ENCODE results near the gene TMEM131L. TPM values are rescaled to one million over a fixed set of nuclear protein-coding genes. Genes with fewer than 3 reads are reported as not detected.
A peak's percentile ranks its signal among the peaks of the same experiment; 100 is the strongest.
"Not testable (repeated sequence)": the region's sequence is repeated elsewhere in the genome, so short reads cannot be mapped to it uniquely, and the experiment has no call there.

Gene TMEM131L
- total and polyA plus RNA-seq, 12 donors: 2.7 to 33.6 (median 18.5) TPM

DNA sequence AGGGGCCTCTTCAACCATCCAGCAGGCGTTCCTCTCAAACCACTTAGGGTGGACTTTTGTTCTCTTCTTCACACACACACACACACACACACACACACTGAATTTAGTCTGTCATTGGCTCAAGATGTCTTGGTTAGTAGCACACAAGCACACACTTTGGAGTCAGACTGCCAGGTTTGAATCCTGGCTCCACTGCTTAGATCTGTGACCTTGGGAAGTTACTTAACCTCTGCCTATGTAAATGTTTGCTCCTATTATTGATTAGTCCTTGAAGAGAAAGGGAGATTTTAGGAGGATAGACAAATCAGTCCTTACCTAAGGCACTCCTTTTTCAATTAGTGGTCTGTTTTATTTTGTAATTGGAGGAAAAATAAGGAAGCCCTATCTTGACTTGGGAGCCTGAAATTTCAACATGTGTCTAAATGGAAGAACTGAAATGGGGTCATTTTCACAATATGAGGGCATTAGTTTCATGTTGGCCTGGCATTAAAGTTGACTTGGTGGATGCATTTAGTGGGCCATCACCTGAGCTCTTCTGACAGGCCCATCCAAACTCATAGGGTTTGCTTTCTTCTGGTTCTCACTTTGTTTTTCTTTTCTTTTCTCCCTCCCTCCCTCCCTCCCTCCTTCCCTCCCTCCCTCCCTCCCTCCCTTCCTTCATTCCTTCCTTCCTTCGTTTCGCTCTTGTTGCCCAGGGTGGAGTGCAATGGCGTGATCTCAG is 13.3 kb upstream of the TMEM131L start:
- no peaks in the 10 kb centered on the region for H3K36me3 ChIP-seq
- TF ChIP-seq CTCF (IDR thresholded peaks at IDR 0.05): no peak
- H3K27me3 ChIP-seq: no peaks in the 10 kb centered on the region
- 89 to 97% methylated on average over 4 of the region's 4 CpGs for WGBS, 2 donors
- intact Hi-C loops (cut with DNase I): no loop called here
- H3K4me1 ChIP-seq: peaks cover 0 to 33% (median 13%) of the 10 kb centered on the region in 9 donors
- DNase-seq (no peak), ATAC-seq (peak in 2 of 8 donors; percentile 4 to 17)
- H3K4me3 ChIP-seq: no peak overlapping the region
- H3K9me3 ChIP-seq: no peaks in the 10 kb centered on the region
- no peak overlapping the region for H3K27ac ChIP-seq

- intact Hi-C loops (cut with DNase I): no loop called here
- H3K4me3 ChIP-seq: no peak overlapping the region
- H3K27ac ChIP-seq: no peak overlapping the region
- DNase-seq (no peak), ATAC-seq (no peak)
- no peaks in the 10 kb centered on the region for H3K36me3 ChIP-seq
- H3K4me1 ChIP-seq: peaks cover 0 to 31% (median 7%) of the 10 kb centered on the region in 9 donors
- H3K27me3 ChIP-seq: no peaks in the 10 kb centered on the region
- TF ChIP-seq CTCF (IDR thresholded peaks at IDR 0.05): no peak
- no peaks in the 10 kb centered on the region for H3K9me3 ChIP-seq
- 94 to 98% methylated on average over 8 of the region's 8 CpGs for WGBS, 2 donors
These were observed 12.8 kb upstream of the TMEM131L start for GRCh38 chr4:153453402-153453801.

DNA sequence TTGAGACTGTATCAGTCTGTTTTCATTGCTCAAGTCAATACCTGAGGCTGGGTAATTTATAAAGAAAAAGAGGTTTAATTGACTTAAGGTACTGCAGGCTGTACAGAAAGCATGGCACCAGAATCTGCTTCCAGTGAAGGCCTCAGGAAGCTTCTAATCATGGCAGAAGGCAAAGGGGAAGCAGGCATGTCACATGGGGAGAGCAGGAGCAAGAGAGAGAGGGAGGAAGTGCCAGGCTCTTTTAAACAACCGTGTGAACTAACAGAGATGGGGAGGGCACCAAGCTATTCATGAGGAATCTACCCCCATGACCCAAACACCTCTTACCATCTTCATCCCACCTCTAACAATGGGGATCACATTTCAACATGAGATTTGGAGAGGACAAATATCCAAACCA is 7.2 kb upstream of the TMEM131L start:
- no peak overlapping the region for H3K27ac ChIP-seq
- no peak for ATAC-seq

GRCh38 chr4:153461549-153461948 is 4.6 kb upstream of the TMEM131L start:
- not testable (repeated sequence) for ATAC-seq, DNase-seq, H3K9me3 ChIP-seq, H3K27me3 ChIP-seq, H3K27ac ChIP-seq, H3K36me3 ChIP-seq, H3K4me3 ChIP-seq
- intact Hi-C loops (cut with DNase I): loop anchor here in 7 of 10 donors (10.0 kb wide), 3 partner anchors 103 to 117 kb away; partner anchors contain the start of gene MND1 (in 5 of the 7)
- peaks cover 0 to 21% (median 18%) of the 10 kb centered on the region in 9 donors for H3K4me1 ChIP-seq
- WGBS, 2 donors: 94 to 98% methylated on average over 4 of the region's 4 CpGs

More for the DNA sequence above, 7.2 kb upstream of the TMEM131L start:
- DNase-seq: no peak
- no peak overlapping the region for H3K4me3 ChIP-seq
- H3K9me3 ChIP-seq: peaks cover 0 to 3% (median 0%) of the 10 kb centered on the region in 11 donors
- H3K4me1 ChIP-seq: peaks cover 0 to 6% (median 0%) of the 10 kb centered on the region in 9 donors
- WGBS, 2 donors: 27 to 53% methylated on average over 1 of the region's 1 CpG
- no peak for TF ChIP-seq CTCF (IDR thresholded peaks at IDR 0.05)
- H3K36me3 ChIP-seq: no peaks in the 10 kb centered on the region
- no peaks in the 10 kb centered on the region for H3K27me3 ChIP-seq
- intact Hi-C loops (cut with DNase I): no loop called here

- Histone ChIP-seq H3K36me3 (no peaks in the 10 kb centered on the region), H3K4me3 (no peak overlapping the region), H3K27ac (peak overlapping the region in 2 of 10 donors; percentile 29 to 30), H3K4me1 (peaks cover 3 to 41% (median 39%) of the 10 kb centered on the region in 9 donors), H3K27me3 (no peaks in the 10 kb centered on the region), H3K9me3 (peaks cover 0 to 3% (median 0%) of the 10 kb centered on the region in 11 donors)
- no peak for TF ChIP-seq CTCF (IDR thresholded peaks at IDR 0.05)
- intact Hi-C loops (cut with DNase I): loop anchor here in 7 of 10 donors (10.0 kb wide), 3 partner anchors 101 to 119 kb away; partner anchors contain the start of gene MND1 (in 5 of the 7)
- DNase-seq (no peak), ATAC-seq (no peak)
- WGBS, 2 donors: 42 to 56% methylated on average over 1 of the region's 1 CpG
These were observed 2.1 kb upstream of the TMEM131L start for GRCh38 chr4:153464068-153464467.
